GM06990 (cell line): ENCODE measurements around the gene GLUD1.
"Not testable (repeated sequence)": the region's sequence is repeated elsewhere in the genome, so short reads cannot be mapped to it uniquely, and the experiment has no call there.

Source experiments
- DNase-seq: peaks from one replicate; pipeline ENCODE4 v3.0.0-alpha.2; 2011; ENCODE audit not compliant: insufficient read length; ENCODE audit errors: extremely low read depth
- H3K27me3 ChIP-seq: replicated peaks from 2 replicates; pipeline ENCODE4 v1.6.0; 2011; ENCODE audit warnings: low read length; ENCODE audit not compliant: control insufficient read depth, insufficient read depth
- H3K36me3 ChIP-seq: 2 replicates; pipeline ENCODE4 v1.5.1; 2011; ENCODE audit warnings: low read length; ENCODE audit not compliant: control insufficient read depth, insufficient read depth
- H3K4me3 ChIP-seq: replicated peaks from 2 replicates; pipeline ENCODE4 v1.5.1; 2011; ENCODE audit warnings: low read depth, mild to moderate bottlenecking, control low read depth, low read length
- CTCF ChIP-seq: IDR thresholded peaks from 2 replicates; pipeline ENCODE4 v1.5.1; 2011; ENCODE audit warnings: low read length, control low read depth, mild to moderate bottlenecking, inconsistent platforms; ENCODE audit not compliant: insufficient read depth, poor library complexity, severe bottlenecking

Gene GLUD1

GRCh38 chr10:87009134-87009696 lies 85.4 kb downstream of the GLUD1 start:
- H3K4me3 ChIP-seq, DNase-seq, H3K36me3 ChIP-seq, H3K27me3 ChIP-seq: not testable (repeated sequence)

DNA sequence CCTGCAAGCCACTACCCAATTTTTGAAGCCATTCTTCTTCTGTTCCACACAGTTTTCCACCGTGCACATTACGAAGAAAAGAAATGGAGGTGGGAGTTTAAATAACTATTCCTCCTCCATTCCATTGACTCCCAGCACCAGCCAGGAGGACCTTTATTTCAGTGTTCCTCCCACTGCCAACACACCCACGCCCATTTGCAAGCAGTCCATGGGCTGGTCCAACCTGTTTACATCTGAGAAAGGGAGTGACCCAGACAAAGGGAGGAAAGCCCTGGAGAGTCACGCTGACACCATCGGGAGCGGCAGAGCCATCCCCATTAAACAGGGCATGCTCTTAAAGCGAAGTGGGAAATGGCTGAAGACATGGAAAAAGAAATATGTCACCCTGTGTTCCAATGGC lies 86.3 kb downstream of the GLUD1 start:
- not testable (repeated sequence) for DNase-seq, H3K27me3 ChIP-seq, H3K36me3 ChIP-seq

DNA sequence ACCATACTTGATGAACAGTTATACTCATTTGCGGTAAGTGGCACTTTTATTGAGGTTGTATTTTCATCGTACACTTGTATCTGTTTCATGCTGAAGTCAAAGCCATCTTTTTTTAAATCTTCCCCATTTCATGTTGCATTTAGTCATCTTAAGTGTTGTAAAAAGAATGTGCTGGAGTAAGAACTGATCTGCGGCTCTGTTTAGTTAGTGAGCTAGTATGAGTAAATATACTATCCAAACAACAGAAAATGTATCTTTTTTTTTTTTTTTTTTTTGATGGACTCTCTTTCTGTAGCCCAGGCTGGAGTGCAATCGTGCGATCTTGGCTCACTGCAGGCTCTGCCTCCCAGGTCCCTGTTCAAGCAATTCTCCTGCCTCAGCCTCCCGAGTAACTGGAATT lies 87.0 kb downstream of the GLUD1 start:
- DNase-seq, H3K27me3 ChIP-seq, H3K36me3 ChIP-seq, H3K4me3 ChIP-seq: not testable (repeated sequence)

More for the DNA sequence above, 86.3 kb downstream of the GLUD1 start:
- not testable (repeated sequence) for H3K4me3 ChIP-seq

DNA sequence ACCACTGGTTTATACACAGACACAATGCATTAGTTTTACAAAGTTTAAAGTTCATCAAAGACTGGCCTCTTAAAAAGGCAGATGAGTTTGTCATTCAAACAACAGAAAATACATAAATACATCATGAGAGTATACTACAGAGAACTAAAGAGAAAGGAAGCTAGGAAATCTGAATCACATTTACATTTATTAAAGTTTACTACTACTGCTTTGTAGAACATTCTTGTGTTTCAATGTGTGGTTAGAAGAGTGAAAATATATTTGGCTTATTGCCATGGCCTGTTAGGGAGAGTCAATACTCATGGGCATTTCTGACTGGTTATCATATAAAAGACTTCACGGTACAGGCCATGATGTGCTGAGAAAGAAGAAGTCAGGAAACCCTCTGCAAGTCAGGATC lies 87.5 kb downstream of the GLUD1 start:
- H3K27me3 ChIP-seq, H3K36me3 ChIP-seq, H3K4me3 ChIP-seq, DNase-seq: not testable (repeated sequence)

DNA sequence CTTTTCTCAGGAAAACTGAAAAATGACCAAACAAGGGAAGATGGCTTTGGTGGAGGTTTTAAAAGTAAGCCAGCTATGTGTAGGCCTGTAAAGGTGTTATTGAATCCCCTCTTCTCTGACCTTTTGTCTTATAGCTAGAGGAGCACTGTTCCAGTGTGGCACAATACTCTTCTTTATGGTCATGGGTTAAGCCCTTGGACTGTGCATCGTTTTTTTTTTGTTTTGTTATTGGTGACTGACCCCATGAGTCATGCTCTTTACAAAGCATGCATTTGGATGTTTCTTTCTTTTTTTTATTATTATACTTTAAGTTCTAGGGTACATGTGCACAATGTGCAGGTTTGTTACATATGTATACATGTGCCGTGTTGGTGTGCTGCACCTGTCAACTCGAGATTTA lies 94.2 kb downstream of the GLUD1 start:
- H3K36me3 ChIP-seq = no peaks in the 10 kb centered on the region
- no peak for TF ChIP-seq CTCF
- no peaks in the 10 kb centered on the region for H3K27me3 ChIP-seq
- H3K4me3 ChIP-seq = no peak overlapping the region
- DNase-seq = no peak
